ENCODE measurements around the gene RPUSD4.

RPUSD4 gene

DNA sequence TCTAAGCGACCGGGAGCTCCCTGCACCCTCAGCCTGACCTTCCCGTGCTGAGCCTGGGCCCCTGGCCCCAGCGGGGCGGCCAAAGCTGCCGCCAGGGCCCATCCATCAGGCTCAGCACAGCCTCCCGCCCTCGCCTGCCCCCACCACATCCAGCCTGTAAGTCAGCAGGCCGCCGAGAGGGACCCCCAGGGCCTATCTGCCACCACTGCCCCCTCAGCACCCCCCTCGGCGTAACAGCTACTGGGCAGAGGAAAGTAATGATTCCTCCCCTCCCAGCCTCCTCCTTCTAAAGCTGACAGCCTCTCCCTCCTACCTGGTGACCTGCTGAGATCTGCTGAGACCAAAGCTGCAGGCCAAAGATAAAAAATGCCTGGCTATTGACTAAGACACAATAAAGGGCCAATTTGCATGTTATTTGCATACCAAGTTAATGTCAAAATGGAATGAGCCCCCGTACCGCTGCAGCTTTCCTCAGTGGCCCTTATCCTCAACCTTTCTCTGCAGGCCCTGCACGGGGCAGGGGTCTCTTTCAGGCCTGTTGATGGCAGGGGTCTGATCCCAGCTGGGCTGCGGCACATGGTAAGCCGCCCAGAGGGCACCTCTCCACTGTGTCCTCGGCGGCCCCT is 51.6 kb downstream of the RPUSD4 start:
- H3K4me3 ChIP-seq (ENCODE audit: low read depth, low read length), result no peak overlapping the region
- no peak for DNase-seq (ENCODE audit: low read depth)
- TF ChIP-seq CTCF (IDR thresholded peaks at IDR 0.05; ENCODE audit: control insufficient read depth, extremely low read depth, insufficient read depth), result no peak

DNA sequence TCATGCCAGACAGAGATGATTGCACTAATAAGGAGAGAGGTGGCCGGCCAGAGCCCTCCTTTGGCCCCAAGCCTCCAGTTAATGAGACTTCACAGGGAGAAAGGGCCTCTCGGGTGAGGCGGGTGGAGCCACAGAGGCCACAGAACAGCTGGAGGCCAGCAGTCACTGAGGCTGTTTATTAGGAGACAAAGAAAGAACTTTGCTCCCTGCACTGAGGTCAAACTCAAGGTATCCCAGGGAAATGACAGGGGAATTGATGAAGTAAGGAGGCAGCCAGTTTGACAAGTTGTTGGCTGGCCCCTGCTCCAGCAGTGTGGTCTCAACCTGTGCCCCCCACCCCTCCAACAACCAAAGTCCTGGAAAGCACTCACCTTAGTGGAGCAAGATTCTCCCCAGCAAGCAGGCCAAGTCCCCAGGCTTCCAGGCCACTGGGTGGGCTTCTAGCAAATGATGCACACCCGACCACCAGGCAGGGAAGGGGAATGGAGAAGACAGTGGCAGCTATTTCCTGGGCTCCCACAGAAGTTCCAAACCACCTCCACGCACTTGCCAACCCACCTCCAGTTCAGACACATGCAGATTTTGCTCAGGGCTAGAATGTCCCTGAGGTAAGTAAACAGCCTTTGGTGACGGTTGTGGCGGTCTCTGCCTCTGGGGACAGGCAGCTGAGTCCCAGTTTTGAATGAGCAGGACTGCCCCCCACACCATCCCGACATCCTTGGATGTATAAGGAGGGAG is 53.2 kb downstream of the RPUSD4 start:
- no peak overlapping the region for H3K4me3 ChIP-seq (ENCODE audit: low read depth, low read length)
- TF ChIP-seq CTCF (IDR thresholded peaks at IDR 0.05; ENCODE audit: control insufficient read depth, extremely low read depth, insufficient read depth), result no peak
- DNase-seq (ENCODE audit: low read depth), result no peak

DNA sequence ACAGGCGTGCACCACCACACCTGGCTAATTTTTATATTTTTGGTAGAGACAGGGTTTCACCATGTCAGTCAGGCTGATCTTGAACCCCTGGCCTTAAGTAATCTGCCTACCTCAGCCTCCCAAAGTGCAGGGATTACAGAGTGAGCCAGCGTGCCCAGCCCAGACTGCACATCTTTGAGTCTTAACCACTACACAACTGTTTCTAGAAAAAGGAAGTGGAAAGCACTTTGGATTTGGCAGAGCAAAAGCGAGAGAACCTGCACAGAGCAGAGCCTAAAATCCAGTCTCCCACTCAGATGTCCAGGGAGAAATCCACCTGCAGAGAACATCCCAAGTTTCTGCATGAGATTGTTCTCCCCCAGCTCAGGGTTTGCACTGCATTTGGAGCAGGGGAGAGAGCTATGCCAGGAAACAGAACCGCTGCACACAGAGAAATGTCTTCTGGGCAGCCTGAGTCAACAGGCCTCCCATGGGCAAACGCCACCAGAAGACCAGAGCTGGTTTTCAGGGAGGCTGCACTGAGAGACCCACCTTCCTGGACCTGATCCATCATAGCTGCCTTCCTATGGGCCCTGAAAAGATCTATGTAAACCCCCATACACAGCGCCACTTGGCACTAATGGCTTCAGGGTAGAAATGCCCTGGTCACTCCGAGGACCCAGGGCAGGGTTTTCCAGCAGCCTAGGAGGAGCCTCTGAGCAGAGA is 54.0 kb downstream of the RPUSD4 start:
- H3K4me3 ChIP-seq (ENCODE audit: low read depth, low read length), result no peak overlapping the region
- no peak for TF ChIP-seq CTCF (IDR thresholded peaks at IDR 0.05; ENCODE audit: control insufficient read depth, extremely low read depth, insufficient read depth)
- no peak for DNase-seq (ENCODE audit: low read depth)

- TF ChIP-seq CTCF (IDR thresholded peaks at IDR 0.05; ENCODE audit: control insufficient read depth, extremely low read depth, insufficient read depth), result no peak
- no peak overlapping the region for H3K4me3 ChIP-seq (ENCODE audit: low read depth, low read length)
- DNase-seq (ENCODE audit: low read depth), result no peak
Observed at GRCh38 chr11:126156814-126157213, 54.6 kb downstream of the RPUSD4 start.

DNA sequence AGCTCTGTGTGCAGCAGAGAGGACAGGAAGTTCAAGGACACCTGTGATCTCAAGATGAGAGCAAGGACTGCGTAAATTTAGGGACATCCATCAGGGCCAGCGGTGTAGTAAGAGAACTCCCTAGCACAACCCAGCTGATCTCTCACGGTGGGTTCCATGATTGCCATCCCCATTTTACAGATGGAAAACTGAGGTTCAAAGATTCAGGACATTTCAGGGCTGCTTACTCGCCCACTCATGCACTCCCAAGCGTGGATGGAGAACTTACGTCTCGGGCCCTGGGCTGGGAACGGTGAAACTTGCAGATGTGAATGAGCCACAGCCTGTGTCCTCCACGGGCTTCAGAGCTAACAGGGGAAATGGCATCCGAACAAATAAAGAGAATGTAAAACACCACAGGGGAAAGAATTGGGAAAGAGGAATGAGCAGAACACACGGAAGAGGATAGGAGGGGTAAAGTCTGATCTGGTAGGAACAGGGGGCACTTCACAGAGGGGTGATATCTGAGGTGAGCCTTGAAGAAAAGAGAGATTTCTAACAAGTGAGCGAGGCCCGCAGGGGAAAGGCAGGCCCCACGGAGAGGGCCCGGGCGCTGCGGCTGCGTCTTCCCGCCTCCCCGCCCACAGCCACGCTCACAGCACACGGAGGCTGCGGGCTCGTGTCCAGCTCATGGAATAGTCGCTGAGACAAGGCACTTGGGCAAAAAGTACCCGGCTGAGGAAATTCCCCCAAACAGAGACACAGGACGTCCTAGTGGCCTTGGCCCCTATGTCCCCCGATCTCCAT is 55.9 kb downstream of the RPUSD4 start:
- no peak overlapping the region for H3K4me3 ChIP-seq (ENCODE audit: low read depth, low read length)
- no peak for TF ChIP-seq CTCF (IDR thresholded peaks at IDR 0.05; ENCODE audit: control insufficient read depth, extremely low read depth, insufficient read depth)
- DNase-seq (ENCODE audit: low read depth), result no peak

DNA sequence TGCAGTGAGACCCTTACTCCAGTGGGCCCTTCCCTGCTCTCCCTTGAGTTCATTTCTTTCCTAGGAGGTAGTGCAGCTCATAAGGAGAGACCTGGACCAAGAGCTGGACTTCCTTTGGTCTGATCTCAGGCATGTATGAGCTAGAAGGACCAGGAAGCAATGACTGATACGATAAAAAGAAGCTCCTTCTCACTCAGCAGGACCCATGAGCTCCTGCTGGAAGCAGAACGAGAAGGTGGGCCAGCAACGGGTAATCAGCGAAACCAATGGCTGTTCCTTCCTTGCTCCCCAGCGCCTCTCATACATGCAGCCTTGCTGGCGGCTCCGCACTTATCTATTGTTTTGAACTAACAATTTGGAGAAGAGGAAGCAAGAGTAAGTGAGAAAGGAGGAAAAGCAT is 56.8 kb downstream of the RPUSD4 start:
- H3K4me3 ChIP-seq (ENCODE audit: low read depth, low read length), result no peak overlapping the region
- no peak for DNase-seq (ENCODE audit: low read depth)
- no peak for TF ChIP-seq CTCF (IDR thresholded peaks at IDR 0.05; ENCODE audit: control insufficient read depth, extremely low read depth, insufficient read depth)
